HepG2 (cell line): Measurements from ENCODE around the gene SETD2. TPM values are rescaled to one million over a fixed set of nuclear protein-coding genes. Genes with fewer than 3 reads are reported as not detected.

ENCODE experiments used
- CHD4 ChIP-seq: fragments of 200-600 bp; sonication (generic); IDR thresholded peaks from 2 replicates; pipeline ENCODE4 v1.7.0; 2017; ENCODE audit warnings: mild to moderate bottlenecking, low read length, borderline replicate concordance
- CREM ChIP-seq, 2 experiments: sonication (generic) in 1 of 2; formaldehyde crosslinking in 1 of 2; IDR thresholded peaks; 2 replicates each; pipeline versions ENCODE4 v1.4.0 to v1.6.1; 2016 to 2020; ENCODE audit warnings: antibody characterized with exemption in 1 of 2, mild to moderate bottlenecking in 1 of 2, missing genetic modification reagents in 1 of 2
- MEF2D ChIP-seq: sonication (generic); formaldehyde crosslinking; IDR thresholded peaks from 2 replicates; pipeline ENCODE4 v1.5.1; 2020; ENCODE audit warnings: mild to moderate bottlenecking, missing genetic modification reagents
- polyA plus RNA-seq, 8 experiments: library from polyadenylated mRNA; depleted of rRNA in 3 of 8; stranded (reverse) in 7 of 8; unstranded in 1 of 8; fragments of >200 nt; fragmentation: Illumina TruSeq in 4 of 8; extraction: Trizol in 4 of 8; gene quantifications; 2 replicates each; pipeline versions ENCODE4 v1.2.1 to v1.2.3, GENCODE V29; 2011 to 2016; ENCODE audit warnings: low read depth in 4 of 8, missing spikeins in 1 of 8, mixed read lengths in 1 of 8; ENCODE audit not compliant: insufficient read depth in 1 of 8
- total RNA-seq, 5 experiments: library from RNA; depleted of rRNA; stranded (reverse); fragments of >200 nt; fragmentation: Illumina TruSeq; extraction: Trizol; gene quantifications; 2 replicates each; pipeline ENCODE4 v1.2.3, GENCODE V29; 2016; ENCODE audit warnings: low read depth in 1 of 5
- TF ChIP-seq, protein P1 (sequence below): sonication (generic); formaldehyde crosslinking; IDR thresholded peaks from 2 replicates; pipeline ENCODE4 v1.4.0; 2020; ENCODE audit warnings: missing genetic modification reagents
- TF ChIP-seq, protein P2 (sequence below): sonication (generic); formaldehyde crosslinking; IDR thresholded peaks from 2 replicates; pipeline ENCODE4 v1.4.0; 2020; ENCODE audit warnings: mild to moderate bottlenecking, missing genetic modification reagents
- TF ChIP-seq, protein P3 (sequence below), 2 experiments: sonication (generic) in 1 of 2; formaldehyde crosslinking in 1 of 2; IDR thresholded peaks; 2 replicates each; pipeline versions ENCODE4 v1.4.0 to v1.6.1; 2016 to 2020; ENCODE audit warnings: borderline replicate concordance in 1 of 2, low read depth in 1 of 2, mild to moderate bottlenecking in 1 of 2, missing genetic modification reagents in 1 of 2
- TF ChIP-seq, protein P4 (sequence below), 2 experiments: sonication (generic) in 1 of 2; formaldehyde crosslinking in 1 of 2; IDR thresholded peaks; 2 replicates each; pipeline versions ENCODE4 v1.4.0 to v1.6.1; 2018 to 2020; ENCODE audit warnings: missing genetic modification reagents in 2 of 2, borderline replicate concordance in 1 of 2, low read depth in 1 of 2, mild to moderate bottlenecking in 1 of 2, missing biosample characterization in 1 of 2

Gene SETD2
- total and polyA plus RNA-seq, 2 of the 13 experiments (the other 11 are each of a cell fraction or from before 2014, with no cell fraction given) = 14.2 to 24.2 TPM

DNA sequence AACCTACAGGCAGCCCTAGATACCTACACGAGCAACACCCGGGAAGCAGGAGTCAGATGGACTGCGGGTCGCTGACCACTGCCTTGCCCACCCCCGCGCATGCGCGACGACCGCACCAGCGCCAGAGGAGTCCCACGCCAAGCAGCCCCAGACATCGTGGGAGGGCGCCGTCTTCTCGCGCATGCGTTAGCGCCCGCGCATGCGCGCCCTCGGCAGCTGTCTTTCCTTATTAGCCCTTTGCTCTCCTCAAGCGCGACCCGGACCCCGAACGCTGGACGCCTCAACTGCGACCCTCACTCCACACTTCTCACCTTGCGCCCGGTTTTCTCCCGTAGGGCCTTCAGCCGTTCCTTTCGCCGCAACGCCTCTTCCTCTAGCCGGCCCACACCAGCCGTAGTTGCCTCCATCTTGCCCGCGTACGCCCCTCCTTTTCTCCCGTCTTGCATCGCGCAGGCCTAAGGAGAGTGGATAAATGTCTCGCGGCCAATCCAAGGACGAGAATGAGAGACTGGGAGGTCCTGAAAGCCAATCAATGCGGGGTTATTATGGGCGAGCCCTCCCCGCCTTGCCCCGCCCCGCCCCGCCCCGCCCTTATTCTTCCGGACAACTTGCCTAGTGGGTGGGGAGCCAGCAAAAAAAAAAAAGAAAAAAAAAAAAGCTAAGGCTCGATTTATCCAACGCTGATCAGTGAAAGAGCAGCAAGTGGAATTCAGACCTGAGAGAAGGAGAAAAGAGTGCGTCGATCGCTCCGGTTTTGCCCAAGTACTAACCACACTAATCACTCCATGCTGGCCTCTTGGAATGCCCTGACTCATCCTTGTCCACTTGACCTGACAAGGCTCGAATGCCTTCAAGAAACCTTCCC lies 187.4 kb downstream of the SETD2 start, which contains the start of gene CCDC12 (continued):
- TF ChIP-seq, protein P1, sequence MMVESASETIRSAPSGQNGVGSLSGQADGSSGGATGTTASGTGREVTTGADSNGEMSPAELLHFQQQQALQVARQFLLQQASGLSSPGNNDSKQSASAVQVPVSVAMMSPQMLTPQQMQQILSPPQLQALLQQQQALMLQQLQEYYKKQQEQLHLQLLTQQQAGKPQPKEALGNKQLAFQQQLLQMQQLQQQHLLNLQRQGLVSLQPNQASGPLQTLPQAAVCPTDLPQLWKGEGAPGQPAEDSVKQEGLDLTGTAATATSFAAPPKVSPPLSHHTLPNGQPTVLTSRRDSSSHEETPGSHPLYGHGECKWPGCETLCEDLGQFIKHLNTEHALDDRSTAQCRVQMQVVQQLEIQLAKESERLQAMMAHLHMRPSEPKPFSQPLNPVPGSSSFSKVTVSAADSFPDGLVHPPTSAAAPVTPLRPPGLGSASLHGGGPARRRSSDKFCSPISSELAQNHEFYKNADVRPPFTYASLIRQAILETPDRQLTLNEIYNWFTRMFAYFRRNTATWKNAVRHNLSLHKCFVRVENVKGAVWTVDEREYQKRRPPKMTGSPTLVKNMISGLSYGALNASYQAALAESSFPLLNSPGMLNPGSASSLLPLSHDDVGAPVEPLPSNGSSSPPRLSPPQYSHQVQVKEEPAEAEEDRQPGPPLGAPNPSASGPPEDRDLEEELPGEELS (CRISPR knock-in tag) = no peak
- TF ChIP-seq MEF2D (CRISPR knock-in tag) (0 out of 2 replicates have a peak, but pooled peaks have one; percentile 14), CHD4 (no peak), CREM (IDR thresholded peaks at IDR 0.05) (peak; percentile 67), CREM (CRISPR knock-in tag; IDR thresholded peaks at IDR 0.05) (no peak)
- TF ChIP-seq, protein P2, sequence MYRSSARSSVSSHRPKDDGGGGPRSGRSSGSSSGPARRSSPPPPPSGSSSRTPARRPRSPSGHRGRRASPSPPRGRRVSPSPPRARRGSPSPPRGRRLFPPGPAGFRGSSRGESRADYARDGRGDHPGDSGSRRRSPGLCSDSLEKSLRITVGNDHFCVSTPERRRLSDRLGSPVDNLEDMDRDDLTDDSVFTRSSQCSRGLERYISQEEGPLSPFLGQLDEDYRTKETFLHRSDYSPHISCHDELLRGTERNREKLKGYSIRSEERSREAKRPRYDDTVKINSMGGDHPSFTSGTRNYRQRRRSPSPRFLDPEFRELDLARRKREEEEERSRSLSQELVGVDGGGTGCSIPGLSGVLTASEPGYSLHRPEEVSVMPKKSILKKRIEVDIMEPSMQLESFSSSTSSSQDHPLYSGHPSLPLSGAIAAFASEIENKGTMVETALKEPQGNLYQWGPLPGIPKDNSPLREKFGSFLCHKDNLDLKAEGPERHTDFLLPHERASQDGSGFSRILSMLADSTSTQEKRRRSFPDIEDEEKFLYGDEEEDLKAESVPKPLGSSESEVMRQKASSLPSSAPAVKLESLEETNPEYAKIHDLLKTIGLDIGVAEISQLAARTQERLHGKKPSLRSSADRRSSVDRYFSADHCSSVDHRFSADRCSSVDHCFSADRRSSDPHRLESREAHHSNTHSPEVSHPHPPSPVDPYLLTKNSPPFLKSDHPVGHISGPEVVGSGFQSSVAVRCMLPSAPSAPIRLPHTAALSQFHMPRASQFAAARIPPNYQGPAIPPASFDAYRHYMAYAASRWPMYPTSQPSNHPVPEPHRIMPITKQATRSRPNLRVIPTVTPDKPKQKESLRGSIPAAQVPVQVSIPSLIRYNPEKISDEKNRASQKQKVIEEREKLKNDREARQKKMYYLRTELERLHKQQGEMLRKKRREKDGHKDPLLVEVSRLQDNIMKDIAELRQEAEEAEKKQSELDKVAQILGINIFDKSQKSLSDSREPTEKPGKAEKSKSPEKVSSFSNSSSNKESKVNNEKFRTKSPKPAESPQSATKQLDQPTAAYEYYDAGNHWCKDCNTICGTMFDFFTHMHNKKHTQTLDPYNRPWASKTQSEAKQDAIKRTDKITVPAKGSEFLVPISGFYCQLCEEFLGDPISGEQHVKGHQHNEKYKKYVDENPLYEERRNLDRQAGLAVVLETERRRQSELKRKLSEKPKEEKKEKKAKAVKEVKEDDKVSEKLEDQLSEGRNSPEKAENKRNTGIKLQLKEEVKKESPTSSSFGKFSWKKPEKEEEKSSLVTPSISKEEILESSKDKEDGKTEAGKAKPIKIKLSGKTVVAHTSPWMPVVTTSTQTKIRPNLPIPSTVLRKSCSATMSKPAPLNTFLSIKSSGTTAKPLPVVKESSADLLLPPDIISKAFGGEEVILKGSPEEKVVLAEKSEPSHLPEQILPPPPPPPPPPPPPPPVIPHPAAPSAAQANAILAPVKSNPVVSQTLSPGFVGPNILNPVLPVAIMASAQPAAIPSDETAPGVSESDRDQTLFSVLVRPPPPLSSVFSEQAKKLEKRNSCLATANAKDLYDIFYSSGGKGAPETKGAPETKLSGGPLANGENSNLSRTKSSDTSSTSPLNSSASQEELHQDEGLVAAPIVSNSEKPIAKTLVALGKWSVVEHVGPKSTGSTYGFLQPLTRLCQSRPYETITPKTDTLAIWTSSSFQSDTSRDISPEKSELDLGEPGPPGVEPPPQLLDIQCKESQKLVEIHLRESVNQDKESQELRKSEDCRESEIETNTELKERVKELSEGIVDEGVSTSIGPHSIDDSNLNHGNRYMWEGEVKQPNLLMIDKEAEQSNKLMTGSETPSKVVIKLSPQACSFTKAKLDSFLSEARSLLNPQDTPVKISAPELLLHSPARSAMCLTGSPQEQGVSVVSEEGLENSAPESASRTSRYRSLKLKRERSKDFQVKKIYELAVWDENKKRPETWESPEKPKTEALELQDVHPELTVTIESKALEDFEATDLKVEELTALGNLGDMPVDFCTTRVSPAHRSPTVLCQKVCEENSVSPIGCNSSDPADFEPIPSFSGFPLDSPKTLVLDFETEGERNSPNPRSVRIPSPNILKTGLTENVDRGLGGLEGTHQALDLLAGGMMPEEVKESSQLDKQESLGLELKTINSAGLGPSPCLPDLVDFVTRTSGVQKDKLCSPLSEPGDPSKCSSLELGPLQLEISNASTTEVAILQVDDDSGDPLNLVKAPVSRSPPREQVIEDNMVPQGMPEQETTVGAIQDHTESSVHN (CRISPR knock-in tag) = no peak
- TF ChIP-seq, protein P3, sequence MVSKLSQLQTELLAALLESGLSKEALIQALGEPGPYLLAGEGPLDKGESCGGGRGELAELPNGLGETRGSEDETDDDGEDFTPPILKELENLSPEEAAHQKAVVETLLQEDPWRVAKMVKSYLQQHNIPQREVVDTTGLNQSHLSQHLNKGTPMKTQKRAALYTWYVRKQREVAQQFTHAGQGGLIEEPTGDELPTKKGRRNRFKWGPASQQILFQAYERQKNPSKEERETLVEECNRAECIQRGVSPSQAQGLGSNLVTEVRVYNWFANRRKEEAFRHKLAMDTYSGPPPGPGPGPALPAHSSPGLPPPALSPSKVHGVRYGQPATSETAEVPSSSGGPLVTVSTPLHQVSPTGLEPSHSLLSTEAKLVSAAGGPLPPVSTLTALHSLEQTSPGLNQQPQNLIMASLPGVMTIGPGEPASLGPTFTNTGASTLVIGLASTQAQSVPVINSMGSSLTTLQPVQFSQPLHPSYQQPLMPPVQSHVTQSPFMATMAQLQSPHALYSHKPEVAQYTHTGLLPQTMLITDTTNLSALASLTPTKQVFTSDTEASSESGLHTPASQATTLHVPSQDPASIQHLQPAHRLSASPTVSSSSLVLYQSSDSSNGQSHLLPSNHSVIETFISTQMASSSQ (IDR thresholded peaks at IDR 0.05; ENCODE audit: low read depth) = 0 out of 2 replicates have a peak, but pooled peaks have one; percentile 8
- TF ChIP-seq, protein P3 (CRISPR knock-in tag; IDR thresholded peaks at IDR 0.05; ENCODE audit: borderline replicate concordance) = no peak
- TF ChIP-seq, protein P4, sequence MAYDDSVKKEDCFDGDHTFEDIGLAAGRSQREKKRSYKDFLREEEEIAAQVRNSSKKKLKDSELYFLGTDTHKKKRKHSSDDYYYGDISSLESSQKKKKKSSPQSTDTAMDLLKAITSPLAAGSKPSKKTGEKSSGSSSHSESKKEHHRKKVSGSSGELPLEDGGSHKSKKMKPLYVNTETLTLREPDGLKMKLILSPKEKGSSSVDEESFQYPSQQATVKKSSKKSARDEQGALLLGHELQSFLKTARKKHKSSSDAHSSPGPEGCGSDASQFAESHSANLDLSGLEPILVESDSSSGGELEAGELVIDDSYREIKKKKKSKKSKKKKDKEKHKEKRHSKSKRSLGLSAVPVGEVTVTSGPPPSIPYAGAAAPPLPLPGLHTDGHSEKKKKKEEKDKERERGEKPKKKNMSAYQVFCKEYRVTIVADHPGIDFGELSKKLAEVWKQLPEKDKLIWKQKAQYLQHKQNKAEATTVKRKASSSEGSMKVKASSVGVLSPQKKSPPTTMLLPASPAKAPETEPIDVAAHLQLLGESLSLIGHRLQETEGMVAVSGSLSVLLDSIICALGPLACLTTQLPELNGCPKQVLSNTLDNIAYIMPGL (CRISPR knock-in tag; IDR thresholded peaks at IDR 0.05; ENCODE audit: borderline replicate concordance in 1 of 2, low read depth in 1 of 2) = peak in 1 of 2 experiments; percentile 57; a peak in 1 of 4 replicates
